DMS79 treated with DMSO at 0.1 percent for 48 hours (cell line): ENCODE measurements around the gene OLFM3.

ENCODE experiments used
- DNase-seq: peaks from one replicate; lab custom pipeline; 2025; lab: John Stamatoyannopoulos, UW

The OLFM3 gene

DNA sequence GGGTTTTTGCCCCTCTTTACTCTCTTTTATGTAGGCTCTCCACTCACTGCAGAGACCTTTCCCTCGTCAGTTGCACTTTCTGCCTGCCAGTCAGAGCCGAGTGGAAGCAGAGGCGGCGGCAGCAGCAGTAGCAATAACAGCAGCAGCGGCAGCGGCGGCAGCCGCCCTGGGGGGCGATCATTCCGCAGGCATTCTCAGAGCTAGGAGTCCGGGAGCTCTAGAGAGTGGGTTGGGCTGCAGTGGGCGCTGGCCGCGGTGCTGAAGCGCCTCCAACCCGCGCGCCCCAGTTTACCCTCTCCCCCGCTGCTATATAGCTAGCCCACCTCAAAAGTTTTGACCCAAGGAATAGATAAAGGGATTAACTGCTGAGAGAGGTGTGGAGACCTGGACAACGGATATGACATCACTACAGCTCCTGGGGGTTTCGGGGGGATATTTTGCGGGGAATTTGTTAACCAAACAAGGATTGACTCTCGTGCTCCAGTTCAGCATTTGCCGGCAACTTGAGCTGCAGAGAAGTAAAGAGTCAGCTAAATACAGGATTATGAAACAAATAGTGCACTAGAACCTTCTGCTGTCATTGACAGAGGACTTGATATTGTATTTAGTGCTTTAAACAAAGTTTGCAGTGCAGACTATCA, at the start of gene OLFM3:
TSS of gene OLFM3 (minus strand) at position 102 of the 641 bp plus-strand sequence.
- no peak for DNase-seq

DNA sequence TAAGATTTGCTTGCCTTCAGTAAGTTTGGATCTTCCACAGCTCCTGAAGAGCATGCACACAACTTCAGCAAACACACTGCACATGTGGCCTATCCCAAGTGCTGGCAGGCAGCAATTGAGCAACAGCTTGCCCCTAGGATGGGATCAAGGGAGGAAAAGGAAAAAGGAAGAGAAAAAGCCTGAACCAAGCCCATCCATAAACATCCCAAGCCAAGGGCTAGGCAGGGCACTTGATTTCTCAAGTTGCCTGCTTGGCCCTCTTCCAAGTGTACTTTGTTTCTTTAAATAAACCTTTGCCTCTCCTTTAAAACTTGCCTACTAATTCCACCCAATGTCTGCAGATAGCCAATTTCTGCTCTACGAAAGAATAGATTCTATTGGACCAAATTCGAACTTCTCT, 49.0 kb upstream of the OLFM3 start:
- no peak for DNase-seq

DNA sequence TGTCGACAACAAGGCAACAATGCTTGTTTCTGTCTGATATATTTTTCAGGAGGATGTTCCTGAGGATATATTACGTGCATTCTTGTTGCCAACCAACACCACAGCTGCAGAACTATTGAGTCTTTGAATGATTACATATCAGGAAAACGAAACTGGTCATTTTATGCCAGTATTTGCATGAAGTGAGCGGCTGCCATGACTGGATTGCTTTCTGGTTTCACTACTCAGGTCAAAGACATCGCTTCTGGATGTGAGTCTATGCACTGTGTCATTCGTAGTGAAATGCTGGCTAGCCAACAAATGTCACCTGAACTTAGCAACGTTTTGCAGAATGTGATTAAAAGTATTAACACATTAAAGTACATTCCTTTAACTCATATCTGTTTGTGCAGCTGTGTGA, 35.8 kb upstream of the OLFM3 start:
- no peak for DNase-seq

DNA sequence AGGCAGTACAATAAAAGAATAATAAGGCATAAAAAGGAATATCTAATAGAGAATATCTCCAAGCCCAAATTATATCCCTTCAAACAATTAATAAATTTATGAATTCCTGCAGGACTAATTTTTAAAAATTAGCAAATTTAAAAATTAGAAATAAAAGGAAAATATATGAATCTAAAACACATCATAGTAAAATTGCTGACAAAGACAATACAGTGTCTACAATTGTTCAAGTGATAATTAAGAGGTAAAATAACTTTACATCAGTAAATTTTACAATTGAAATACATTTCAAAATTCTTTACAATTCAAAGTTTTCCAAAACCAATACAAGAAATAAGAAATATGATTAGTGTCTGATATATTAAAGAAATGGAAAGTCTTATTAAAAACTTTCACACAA, 22.8 kb upstream of the OLFM3 start:
- no peak for DNase-seq

DNA sequence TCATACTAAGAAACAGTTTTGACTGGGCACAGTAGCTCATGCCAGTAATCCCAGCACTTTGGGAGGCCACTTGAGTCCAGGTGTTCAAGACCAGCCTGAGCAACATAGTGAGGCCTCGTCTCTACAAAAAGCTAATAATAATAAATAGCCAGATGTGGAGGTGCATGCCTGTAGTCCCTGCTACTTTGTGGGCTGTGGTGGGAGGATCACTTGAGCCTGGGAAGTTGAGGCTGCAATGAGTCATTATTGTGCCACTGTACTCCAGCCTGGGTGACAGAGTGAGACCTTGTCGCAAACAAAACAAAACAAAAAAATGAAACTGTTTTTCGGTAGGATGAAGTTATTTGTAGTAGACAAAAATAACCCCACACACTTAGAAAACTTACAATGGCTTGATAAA, 19.0 kb upstream of the OLFM3 start:
- DNase-seq: no peak

DNA sequence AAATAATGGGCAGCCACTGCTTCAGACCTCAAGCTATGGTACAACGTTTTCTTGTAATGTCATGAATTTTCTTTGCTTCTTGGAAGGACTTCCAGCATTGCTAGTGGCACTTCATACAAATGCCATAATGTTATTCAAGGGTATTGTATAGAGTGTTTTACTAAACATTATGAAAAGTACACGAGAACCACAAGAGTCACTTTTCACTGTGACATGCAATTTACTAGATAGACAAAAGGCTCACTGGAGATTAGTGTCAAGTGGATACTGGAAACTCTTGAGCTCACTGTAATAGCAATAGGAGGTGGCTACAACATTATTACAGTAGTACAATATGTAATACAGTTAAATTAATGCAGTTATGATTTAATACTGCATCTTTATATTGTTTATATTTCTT, 5.3 kb upstream of the OLFM3 start:
- no peak for DNase-seq

DNA sequence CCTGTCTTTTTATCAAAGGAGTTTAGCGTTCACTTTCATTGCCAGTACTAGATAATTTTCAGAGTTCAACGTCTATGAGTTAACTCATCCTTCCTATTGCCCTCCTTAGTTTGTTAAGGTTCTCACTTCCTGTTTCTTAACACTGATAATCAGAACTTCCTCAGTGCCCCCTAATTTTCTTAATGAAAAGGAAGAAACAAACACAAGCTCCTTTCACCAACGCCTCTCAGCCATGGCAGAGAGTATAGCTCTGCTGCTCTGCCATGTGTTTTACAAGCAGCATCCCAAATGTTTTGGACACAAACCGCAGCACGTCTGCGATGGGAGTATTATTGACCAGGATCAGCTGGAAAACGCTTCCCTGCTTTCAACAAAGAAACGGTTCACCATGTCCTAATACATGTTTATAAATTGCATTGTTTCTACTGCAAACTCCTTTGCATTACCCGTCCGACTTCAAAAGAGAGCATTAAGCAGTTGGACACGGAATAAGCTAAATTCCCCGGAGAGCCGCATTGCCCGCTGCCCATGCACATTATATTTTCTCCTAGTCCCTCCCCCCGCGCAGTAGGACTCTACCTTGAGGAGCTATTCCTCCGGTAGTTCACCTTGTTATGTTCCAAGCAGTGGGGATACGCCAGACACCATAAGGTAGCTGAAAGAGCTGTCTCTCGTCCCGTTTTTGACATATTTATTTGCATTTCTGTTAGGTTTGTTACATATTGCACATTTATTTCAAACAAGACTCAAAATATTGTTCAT, 561 bp downstream of the OLFM3 start:
- DNase-seq: no peak

DNA sequence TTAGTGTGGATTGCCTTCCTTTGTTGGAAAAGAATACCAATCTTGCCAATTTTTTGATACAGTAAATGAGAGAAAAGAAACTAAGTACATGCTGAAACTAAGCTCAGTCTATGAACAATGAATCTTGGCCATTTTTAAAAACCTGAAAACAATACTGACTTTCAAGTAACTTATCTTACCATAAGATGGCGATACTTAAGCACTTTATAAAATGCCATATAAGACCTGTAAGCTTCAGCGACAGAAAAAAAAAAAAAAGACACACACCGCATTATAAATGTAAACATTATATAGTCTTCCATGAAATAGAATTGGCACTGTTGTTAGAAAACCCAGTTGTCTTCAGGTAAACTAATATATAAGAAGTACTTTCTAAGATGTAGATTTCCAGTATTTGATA, 3.0 kb downstream of the OLFM3 start:
- DNase-seq: no peak

DNA sequence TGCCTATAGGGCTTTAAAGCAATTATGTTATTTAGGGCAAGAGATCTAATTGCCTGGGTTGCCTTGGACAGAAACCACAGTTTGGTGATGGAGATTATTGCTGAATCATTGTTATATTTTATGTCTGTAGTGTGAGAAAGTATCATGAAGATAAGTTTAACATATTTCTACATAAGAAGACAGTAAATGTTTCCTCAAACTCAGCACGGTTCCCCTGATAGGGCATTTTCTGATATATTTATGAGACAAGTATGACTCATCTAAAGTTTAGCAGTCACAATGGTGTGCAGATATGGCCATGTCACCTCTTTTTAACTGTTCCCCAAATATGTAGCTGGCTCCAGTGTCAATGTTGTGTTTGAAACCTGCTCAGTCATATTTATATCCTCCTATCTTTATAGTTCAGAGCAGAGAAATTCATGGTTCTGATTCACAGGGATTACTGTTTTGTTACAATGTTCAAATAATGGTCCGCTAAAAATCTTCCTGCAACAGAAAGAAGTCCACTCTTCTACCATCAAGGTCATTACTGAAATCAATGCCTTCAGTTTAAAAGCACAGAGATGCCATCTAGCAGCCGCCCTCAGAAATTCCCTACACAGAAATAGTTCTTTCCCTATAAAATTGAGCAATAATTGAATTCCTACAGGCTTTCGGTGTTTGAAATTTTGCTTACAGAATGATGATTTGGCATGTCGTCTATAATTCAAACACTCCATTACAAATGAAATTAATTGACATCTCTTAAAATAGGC, 3.7 kb downstream of the OLFM3 start:
- DNase-seq: no peak

DNA sequence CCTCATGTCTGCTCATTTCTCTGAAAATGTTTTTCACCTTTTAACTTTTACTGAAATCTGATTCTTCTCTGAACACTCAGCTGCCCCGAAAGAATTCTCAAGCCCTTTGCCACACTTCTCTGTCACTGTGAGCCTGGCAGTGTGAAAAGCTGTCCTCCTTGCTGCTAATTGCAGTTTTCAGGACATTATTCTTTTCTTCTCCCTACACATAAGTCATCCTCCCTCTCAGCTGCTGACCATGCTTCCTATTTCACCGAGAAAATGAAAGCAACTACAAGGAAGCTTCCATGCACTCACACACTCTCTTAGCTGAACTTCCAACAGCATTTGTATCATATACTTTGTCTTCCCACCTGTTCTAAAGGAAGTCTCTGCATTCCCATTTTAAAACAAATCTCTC, 15.8 kb downstream of the OLFM3 start:
- no peak for DNase-seq

DNA sequence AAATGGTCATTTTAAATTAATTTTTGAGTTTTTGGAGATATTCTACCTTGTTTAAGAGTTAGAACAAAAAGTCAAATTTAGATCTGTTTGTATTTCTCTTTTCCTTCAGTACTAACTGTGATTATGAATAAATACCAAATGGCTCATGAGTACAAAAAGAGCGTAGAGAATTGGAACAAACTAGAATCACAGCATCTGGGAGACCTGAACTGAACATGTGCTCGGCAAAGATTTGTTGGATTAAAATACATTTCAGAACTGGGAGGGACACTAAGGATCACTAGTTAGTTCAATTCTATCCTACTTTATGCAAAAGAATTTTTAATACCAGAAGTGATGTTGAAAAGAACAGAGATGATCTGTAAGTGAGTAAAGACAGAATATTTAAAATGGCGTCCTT, 19.5 kb downstream of the OLFM3 start:
- DNase-seq: no peak

DNA sequence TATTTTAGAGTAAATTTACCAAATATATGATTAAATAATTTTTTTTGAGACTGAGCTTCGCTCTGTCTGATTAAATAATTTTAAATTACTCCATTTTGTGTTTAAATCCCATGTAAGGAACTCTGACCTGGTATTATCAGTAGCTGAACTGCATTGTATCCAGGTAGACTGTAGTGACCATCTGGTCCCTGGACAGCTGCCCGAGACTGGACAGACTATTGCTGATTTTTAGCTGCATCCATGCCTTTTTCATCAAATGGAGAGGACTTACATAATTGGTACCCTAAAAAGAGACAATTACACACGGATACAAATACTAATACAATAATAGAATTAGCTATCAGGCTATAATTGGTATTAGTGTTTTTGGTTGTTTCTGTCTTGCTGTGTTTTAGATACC, 20.6 kb downstream of the OLFM3 start:
- DNase-seq: no peak

DNA sequence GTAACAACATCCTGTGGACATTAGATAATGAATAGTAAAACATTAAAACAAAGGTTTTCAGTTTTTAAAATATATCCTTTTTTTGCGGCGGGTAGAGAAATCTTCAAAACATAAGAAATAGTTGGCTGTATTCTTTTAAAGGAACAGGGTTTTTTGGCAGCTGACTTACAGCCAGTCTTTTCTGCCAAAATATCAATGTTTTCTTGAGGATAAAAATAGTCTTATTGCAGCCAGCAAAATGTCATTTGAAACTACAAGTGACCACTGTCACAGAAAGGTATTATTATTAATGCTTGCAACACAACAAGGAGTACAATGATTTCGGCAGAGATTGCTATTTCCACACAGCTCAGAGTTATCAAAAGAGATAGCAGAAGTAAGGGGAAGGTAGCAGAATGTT, 21.4 kb downstream of the OLFM3 start:
- no peak for DNase-seq

DNA sequence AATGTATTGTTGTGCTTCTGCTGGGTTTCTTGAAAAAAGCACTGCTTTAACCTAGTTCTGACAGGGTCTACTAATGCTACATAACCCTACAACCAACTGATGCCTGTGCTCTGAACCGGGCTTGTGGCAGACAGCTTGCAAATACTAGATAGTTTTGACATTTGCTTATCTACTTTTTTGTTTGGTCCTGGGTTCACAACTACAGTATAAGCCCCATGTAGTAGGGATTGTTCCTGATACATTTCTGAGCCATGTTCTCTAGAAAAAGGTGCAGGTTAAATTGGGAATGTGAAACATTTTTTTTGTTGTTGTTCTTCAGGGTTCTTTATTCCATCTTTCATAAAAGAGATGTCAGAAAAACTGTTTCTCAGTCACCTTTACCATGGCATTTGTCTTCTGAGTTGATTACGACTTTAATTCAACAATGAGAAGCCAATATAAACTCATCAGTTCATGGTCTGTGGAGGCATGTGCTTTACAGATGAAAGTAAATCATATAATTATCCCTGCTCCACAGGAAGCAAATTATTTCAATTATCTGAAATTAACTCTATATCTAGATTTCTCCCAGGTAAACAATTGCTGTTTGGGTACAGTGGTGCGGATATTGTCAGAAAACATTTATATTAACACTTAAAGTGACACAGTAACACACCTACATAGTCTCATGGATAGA, 22.0 kb downstream of the OLFM3 start:
- DNase-seq: no peak

DNA sequence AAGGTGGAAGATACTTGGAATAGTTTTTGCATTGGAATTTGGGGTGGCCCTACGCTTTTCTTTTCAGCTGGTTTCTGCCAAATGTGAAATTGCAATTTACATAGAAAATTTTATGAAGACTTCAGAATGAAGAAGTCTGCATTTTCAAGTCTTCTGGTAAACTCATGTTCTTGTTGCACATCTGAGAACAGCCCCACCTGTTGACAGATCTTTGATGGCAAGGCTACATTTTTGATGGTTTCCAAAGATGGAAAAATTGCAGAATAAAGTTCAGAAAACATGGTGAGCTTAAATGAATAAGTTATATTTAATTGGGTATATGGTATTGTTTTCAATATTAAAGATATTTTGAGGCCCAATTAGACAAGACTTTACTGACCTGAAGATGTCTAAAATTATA, 25.4 kb downstream of the OLFM3 start:
- DNase-seq: no peak

DNA sequence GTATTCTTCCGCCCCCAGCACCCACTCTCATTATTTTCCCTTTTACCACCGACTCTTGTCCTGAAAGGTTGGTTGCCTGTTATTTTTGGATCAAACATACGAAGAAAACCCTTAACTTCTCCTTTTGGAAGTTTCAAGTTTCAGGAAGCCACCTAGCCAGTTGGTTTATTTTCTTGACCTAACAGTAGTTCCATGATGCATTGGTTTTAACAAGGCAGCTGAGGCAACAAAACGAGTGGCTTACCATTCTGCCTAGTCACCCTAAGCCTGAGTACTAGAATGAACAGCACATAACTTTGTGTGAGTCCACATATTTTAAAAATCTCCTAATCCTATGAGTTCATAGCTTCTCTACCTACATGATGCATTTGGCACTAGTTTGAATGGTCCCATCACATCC, 28.9 kb downstream of the OLFM3 start:
- DNase-seq: no peak

DNA sequence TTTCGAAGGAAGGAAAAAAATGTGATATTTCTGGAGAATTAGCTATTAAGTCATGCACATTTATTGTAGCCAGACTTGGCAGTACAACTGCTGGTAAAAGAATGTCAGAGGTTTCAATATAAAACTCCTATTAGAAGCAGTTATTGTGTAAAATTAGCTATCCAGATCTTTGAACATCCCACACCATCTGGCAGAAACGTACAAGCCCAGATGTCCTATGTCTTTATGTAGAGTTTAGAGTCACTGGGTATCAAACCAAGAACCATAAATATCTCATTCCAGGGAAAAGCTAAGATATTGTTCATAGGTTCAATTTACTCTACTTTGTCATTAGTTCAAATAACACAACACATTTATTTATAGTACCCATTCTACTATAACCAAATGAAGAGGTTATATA, 31.4 kb downstream of the OLFM3 start:
- DNase-seq: no peak

DNA sequence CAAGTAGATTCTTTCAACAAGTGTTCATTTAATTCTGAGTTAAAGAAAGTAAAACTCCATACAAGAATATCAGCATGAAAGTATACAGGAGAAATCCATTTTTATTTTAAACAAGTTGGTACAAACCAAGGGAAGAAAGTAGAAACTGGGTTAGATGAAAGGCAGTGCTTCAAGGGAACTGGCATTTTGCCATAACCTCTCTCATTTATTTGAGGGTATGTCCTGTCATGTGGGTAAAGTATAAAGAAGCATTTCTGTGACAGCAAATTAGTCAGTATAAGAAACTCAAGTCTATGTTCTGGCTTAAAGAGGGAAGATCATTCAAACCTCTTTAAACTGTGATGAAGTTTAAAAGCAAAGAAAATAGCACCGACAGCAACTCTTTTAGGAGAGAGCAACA, 32.0 kb downstream of the OLFM3 start:
- DNase-seq: no peak

DNA sequence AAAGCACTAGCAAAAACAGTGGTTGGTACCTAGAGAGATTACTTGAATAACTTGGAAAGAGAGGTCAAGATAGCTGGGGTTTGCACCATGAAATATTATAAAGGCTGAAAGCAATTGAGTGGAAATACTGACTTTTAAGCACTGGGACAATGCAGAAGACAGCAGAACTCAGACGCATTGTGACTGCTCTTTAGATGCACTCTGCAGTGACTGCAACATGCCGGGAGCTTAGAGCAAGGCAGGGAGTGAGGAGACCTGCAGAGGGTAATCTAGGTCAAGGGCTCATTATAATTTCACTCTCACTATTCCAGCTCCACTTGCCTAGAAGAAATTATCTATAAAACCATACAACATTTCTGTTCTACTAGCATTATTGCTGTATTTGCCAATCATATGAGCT, 36.6 kb downstream of the OLFM3 start:
- no peak for DNase-seq

DNA sequence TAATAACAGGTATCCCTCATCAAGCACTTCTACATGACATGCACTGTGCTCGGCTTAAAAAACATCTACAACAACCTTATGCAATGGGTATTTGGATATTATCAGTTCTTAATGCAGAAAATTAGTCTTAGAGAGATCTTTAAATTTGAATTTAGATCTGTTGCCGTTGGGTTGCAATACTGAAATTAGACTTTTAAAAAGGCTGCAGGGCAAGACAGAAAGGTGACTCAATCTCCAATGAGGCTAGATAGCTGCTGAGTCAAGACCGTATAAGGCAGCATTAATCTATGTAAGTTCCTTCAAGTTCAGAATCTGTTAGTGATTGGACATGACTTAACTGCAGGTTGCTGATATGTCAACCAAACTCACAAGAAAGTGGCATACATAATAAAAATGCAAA, 37.3 kb downstream of the OLFM3 start:
- no peak for DNase-seq

DNA sequence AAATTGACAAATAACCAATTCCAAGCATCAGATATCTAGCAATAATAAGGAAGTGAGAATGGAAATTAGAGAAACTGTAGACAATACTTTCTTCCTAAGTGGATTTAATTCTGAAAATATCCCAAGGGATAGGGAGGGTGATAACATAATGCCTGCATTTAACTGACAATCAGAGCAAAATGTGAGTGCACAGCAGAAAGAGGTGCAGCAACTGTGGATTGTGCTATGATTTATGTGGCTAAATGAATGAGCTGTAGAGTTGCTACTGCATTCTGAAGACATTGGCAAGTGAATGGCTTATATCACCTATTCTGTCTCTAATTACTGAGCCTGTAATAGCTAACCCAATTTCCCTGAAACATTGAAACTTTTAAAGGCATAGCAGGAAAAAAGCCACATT, 39.0 kb downstream of the OLFM3 start:
- DNase-seq: no peak

DNA sequence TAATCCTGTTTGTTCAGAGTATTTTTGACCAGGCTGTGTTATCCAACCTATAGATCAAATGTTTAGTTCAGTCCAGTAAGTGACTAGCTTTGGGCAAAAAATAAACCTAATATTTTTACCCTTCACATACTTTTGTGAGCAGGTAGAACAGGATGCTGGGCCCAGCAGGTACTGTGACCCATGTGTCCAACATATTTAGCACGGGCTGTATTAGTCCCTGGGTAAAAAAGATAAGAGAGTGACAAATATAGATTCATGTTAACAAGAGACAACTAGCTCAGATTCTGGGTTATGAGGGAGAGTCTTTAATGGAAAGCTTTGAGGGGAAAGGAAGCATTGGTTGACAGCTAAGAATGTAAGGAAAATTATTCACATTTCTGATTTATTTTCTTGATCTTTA, 43.1 kb downstream of the OLFM3 start:
- no peak for DNase-seq

DNA sequence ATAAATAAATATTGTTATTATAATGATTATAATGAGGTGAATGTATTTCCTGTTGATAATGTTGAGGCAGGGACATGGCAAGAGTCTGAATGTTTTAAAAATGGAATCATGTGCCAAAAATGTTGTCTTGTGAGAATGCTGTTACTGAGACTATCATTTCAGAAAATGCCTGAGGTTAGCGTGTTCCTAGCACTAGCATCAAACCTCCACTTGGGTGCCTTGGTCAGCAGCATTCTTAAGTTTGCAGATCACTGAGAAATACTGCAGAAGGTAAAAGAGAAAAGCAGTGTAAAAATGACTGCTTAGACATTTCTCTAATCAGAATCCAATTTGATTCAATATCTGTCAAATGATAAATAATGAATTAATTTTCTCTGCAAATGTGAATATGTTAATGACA, 50.8 kb downstream of the OLFM3 start:
- DNase-seq: no peak
